Memory B cell (primary cell): ENCODE measurements around the gene NCKAP5.

Experiments used
- ATAC-seq: fragments of 150-1000 bp; cut with Tn5 transposase; 2 replicates; pipeline ENCODE4 v1.10.0; 2021; ENCODE audit warnings: low read depth, mild to moderate bottlenecking, moderate library complexity
- DNase-seq, 2 donors: peaks; one replicate each; pipeline ENCODE4 v3.0.0; 2022; ENCODE audit warnings: low spot score in 2 of 2
- H3K27ac Mint-ChIP-seq: one replicate; pipeline ENCODE4 v1.8.0; 2022; ENCODE audit warnings: mild to moderate bottlenecking, moderate library complexity, mixed read lengths
- H3K27me3 Mint-ChIP-seq: one replicate; pipeline ENCODE4 v1.8.0; 2022; ENCODE audit warnings: mixed read lengths
- H3K36me3 Mint-ChIP-seq: one replicate; pipeline ENCODE4 v1.8.0; 2022; ENCODE audit warnings: mild to moderate bottlenecking, mixed read lengths
- H3K4me1 Mint-ChIP-seq: one replicate; pipeline ENCODE4 v1.8.0; 2022; ENCODE audit warnings: mixed read lengths
- H3K4me3 Mint-ChIP-seq: one replicate; pipeline ENCODE4 v1.8.0; 2022; ENCODE audit warnings: mild to moderate bottlenecking, moderate library complexity, mixed read lengths
- H3K9me3 Mint-ChIP-seq: one replicate; pipeline ENCODE4 v1.8.0; 2022; ENCODE audit warnings: mixed read lengths

Gene NCKAP5

GRCh38 chr2:133130548-133131246 is 437.6 kb downstream of the NCKAP5 start:
- H3K9me3 Mint-ChIP-seq: no peaks in the 10 kb centered on the region
- H3K27ac Mint-ChIP-seq: no peak overlapping the region
- H3K36me3 Mint-ChIP-seq: no peaks in the 10 kb centered on the region
- DNase-seq: no peak
- ATAC-seq: no peak
- no peak overlapping the region for H3K4me3 Mint-ChIP-seq
- H3K27me3 Mint-ChIP-seq: peaks cover 5% of the 10 kb centered on the region
- H3K4me1 Mint-ChIP-seq: peaks cover 3% of the 10 kb centered on the region

- ATAC-seq: no peak
- Mint-ChIP-seq H3K27ac (no peak overlapping the region), H3K9me3 (no peaks in the 10 kb centered on the region), H3K36me3 (no peaks in the 10 kb centered on the region), H3K27me3 (no peaks in the 10 kb centered on the region), H3K4me1 (no peaks in the 10 kb centered on the region), H3K4me3 (no peak overlapping the region)
- DNase-seq: no peak
Observed at GRCh38 chr2:133124446-133124845, 443.8 kb downstream of the NCKAP5 start.

GRCh38 chr2:133123904-133124303 is 444.4 kb downstream of the NCKAP5 start:
- Mint-ChIP-seq H3K4me3 (no peak overlapping the region), H3K4me1 (no peaks in the 10 kb centered on the region), H3K36me3 (no peaks in the 10 kb centered on the region), H3K27me3 (no peaks in the 10 kb centered on the region), H3K9me3 (no peaks in the 10 kb centered on the region), H3K27ac (no peak overlapping the region)
- ATAC-seq (no peak), DNase-seq (no peak)

GRCh38 chr2:133123393-133123792 is 444.9 kb downstream of the NCKAP5 start:
- Mint-ChIP-seq H3K36me3 (no peaks in the 10 kb centered on the region), H3K4me1 (no peaks in the 10 kb centered on the region), H3K27me3 (no peaks in the 10 kb centered on the region), H3K4me3 (no peak overlapping the region), H3K9me3 (no peaks in the 10 kb centered on the region), H3K27ac (no peak overlapping the region)
- no peak for DNase-seq
- no peak for ATAC-seq

GRCh38 chr2:133122529-133122928 is 445.7 kb downstream of the NCKAP5 start:
- no peak overlapping the region for H3K27ac Mint-ChIP-seq
- ATAC-seq: no peak
- no peaks in the 10 kb centered on the region for H3K9me3 Mint-ChIP-seq
- no peaks in the 10 kb centered on the region for H3K4me1 Mint-ChIP-seq
- no peak overlapping the region for H3K4me3 Mint-ChIP-seq
- no peaks in the 10 kb centered on the region for H3K36me3 Mint-ChIP-seq
- no peak for DNase-seq
- no peaks in the 10 kb centered on the region for H3K27me3 Mint-ChIP-seq

GRCh38 chr2:133120310-133120709 is 448.0 kb downstream of the NCKAP5 start:
- no peaks in the 10 kb centered on the region for H3K27me3 Mint-ChIP-seq
- H3K4me3 Mint-ChIP-seq: no peak overlapping the region
- ATAC-seq: no peak

GRCh38 chr2:133110201-133110600 is 458.1 kb downstream of the NCKAP5 start:
- no peak for DNase-seq
- peaks cover 3% of the 10 kb centered on the region for H3K27me3 Mint-ChIP-seq

More at GRCh38 chr2:133120310-133120709, 448.0 kb downstream of the NCKAP5 start:
- Mint-ChIP-seq H3K36me3 (no peaks in the 10 kb centered on the region), H3K4me1 (no peaks in the 10 kb centered on the region), H3K9me3 (no peaks in the 10 kb centered on the region), H3K27ac (no peak overlapping the region)
- DNase-seq: no peak

GRCh38 chr2:133109772-133110171 is 458.5 kb downstream of the NCKAP5 start:
- H3K4me3 Mint-ChIP-seq: no peak overlapping the region

More at GRCh38 chr2:133110201-133110600, 458.1 kb downstream of the NCKAP5 start:
- Mint-ChIP-seq H3K27ac (no peak overlapping the region), H3K4me1 (no peaks in the 10 kb centered on the region), H3K9me3 (no peaks in the 10 kb centered on the region), H3K4me3 (no peak overlapping the region), H3K36me3 (no peaks in the 10 kb centered on the region)
- ATAC-seq: no peak

GRCh38 chr2:133107058-133107815 is 461.0 kb downstream of the NCKAP5 start:
- Mint-ChIP-seq H3K4me1 (no peaks in the 10 kb centered on the region), H3K27ac (no peak overlapping the region), H3K9me3 (no peaks in the 10 kb centered on the region), H3K4me3 (no peak overlapping the region), H3K27me3 (peaks cover 3% of the 10 kb centered on the region), H3K36me3 (no peaks in the 10 kb centered on the region)
- ATAC-seq: no peak
- no peak for DNase-seq

More at GRCh38 chr2:133109772-133110171, 458.5 kb downstream of the NCKAP5 start:
- DNase-seq (no peak), ATAC-seq (no peak)
- Mint-ChIP-seq H3K27ac (no peak overlapping the region), H3K27me3 (peaks cover 3% of the 10 kb centered on the region), H3K9me3 (no peaks in the 10 kb centered on the region), H3K36me3 (no peaks in the 10 kb centered on the region), H3K4me1 (no peaks in the 10 kb centered on the region)

- DNase-seq: no peak
- Mint-ChIP-seq H3K9me3 (no peaks in the 10 kb centered on the region), H3K4me3 (no peak overlapping the region), H3K27ac (no peak overlapping the region), H3K36me3 (no peaks in the 10 kb centered on the region), H3K4me1 (no peaks in the 10 kb centered on the region), H3K27me3 (peaks cover 2% of the 10 kb centered on the region)
- no peak for ATAC-seq
Observed at GRCh38 chr2:133104871-133105270, 463.4 kb downstream of the NCKAP5 start.

GRCh38 chr2:133098787-133099186 is 469.5 kb downstream of the NCKAP5 start:
- no peaks in the 10 kb centered on the region for H3K9me3 Mint-ChIP-seq
- no peak for ATAC-seq
- no peak for DNase-seq

GRCh38 chr2:133097666-133098065 is 470.6 kb downstream of the NCKAP5 start:
- H3K36me3 Mint-ChIP-seq: no peaks in the 10 kb centered on the region
- no peak overlapping the region for H3K4me3 Mint-ChIP-seq
- ATAC-seq (no peak), DNase-seq (no peak)
- no peaks in the 10 kb centered on the region for H3K27me3 Mint-ChIP-seq
- H3K9me3 Mint-ChIP-seq: no peaks in the 10 kb centered on the region
- no peaks in the 10 kb centered on the region for H3K4me1 Mint-ChIP-seq
- H3K27ac Mint-ChIP-seq: no peak overlapping the region

More at GRCh38 chr2:133098787-133099186, 469.5 kb downstream of the NCKAP5 start:
- no peaks in the 10 kb centered on the region for H3K27me3 Mint-ChIP-seq
- no peak overlapping the region for H3K27ac Mint-ChIP-seq
- H3K4me3 Mint-ChIP-seq: no peak overlapping the region
- H3K36me3 Mint-ChIP-seq: no peaks in the 10 kb centered on the region
- no peaks in the 10 kb centered on the region for H3K4me1 Mint-ChIP-seq

- Mint-ChIP-seq H3K36me3 (no peaks in the 10 kb centered on the region), H3K27ac (no peak overlapping the region), H3K9me3 (no peaks in the 10 kb centered on the region), H3K4me1 (no peaks in the 10 kb centered on the region), H3K27me3 (no peaks in the 10 kb centered on the region), H3K4me3 (no peak overlapping the region)
- no peak for DNase-seq
- ATAC-seq: no peak
Observed at GRCh38 chr2:133092571-133092970, 475.7 kb downstream of the NCKAP5 start.

GRCh38 chr2:133090358-133090757 is 477.9 kb downstream of the NCKAP5 start:
- Mint-ChIP-seq H3K9me3 (no peaks in the 10 kb centered on the region), H3K4me1 (no peaks in the 10 kb centered on the region), H3K4me3 (no peak overlapping the region), H3K36me3 (no peaks in the 10 kb centered on the region), H3K27ac (no peak overlapping the region), H3K27me3 (no peaks in the 10 kb centered on the region)
- ATAC-seq (no peak), DNase-seq (no peak)
